GM19397 (cell line): ENCODE results near the gene TSHZ3.

ENCODE experiments used
- ATAC-seq: cut with Tn5 transposase; IDR thresholded peaks from one replicate; pipeline ENCODE4 v1.9.1; 2021; ENCODE audit warnings: mild to moderate bottlenecking, moderate library complexity; ENCODE audit not compliant: unreplicated experiment

TSHZ3 gene

DNA sequence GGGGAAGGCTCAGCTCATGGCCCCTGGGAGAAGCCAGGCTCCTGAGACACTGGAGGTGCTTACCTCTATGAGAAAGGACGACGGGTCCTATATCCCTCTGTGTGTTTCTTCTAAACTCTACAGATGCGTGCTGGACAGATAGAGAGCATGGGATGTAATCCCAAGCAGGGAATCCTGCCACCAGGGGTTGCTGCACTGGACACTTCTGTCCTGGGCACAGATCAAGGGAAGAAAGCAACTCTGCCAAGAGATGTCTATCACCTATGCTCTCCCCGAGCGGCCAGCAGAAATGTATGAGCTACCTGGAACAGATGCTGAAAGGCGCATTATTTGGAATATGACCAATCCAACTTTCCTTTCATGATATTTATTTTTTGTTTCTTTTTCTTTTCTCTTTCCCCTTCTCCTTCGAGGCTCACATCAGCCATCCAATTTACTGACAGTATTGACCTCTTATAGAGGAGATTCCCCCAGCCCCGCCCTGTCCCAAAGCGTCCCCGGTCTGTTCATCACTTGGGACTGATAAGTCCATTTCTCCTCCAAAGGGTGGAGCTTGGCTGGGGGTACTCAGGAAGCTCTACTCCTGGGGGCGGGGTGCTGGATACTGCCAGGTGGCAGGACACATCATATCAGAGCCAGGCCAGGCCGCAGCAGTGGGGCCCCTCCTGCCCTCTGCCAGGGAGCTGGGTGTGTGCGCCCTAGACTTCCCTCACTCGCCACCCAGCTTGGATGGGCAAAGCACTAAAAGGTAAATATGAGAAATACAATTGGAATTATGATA is 34.2 kb downstream of the TSHZ3 start:
- ATAC-seq, result no peak

DNA sequence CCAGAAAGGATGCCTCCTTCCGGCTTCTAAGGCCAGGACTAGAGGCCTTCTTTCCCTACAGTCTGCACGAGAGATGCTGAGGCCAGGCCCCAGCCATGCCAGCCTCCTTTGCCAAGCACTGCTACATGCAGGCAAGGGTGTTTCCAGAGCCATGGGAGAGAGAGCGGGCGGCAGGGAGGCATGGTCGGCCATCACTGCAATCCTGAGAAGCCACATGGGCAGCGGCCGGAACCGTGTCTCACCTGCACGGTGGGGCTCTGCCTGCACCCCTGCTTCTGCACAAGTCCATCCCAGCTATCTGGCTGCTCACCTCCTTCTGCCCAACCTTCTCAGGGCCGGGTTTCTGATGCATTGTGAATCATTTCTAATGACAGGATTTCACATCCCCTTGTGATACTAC is 35.1 kb downstream of the TSHZ3 start:
- no peak for ATAC-seq

- no peak for ATAC-seq
Measured at GRCh38 chr19:31313291-31314030, 35.8 kb downstream of the TSHZ3 start.

GRCh38 chr19:31312677-31313244 is 36.5 kb downstream of the TSHZ3 start:
- no peak for ATAC-seq

DNA sequence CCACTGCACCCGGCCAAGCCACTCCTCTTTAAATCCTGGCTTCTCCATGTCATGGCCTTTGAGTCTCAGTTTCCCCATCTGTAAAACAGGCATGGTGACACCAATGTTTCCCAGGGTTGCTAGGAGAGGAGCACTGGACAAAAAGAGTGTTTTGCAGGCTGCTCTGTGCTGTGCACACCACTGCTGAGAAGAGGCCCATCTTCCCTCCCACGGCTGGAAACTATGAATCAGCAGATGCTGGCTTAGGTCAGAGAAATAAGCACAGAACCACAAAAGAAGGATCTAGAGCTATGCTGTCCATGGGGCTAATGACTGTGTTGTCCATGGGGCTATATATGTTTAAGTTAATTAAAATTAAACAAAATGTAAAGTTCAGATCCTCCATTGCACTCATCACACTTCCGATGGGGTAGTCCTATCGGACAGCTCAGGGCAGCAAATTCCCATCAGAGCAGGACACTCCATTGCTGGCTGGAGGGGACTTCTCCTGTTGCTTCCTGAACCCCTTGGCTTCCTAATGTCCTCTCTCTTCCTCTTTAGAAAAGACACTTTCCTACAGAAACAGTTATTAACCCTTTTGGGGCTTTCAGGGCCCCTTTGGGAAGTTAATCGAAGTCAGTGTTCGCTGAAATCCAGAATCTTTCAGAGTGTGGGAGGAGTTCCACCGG is 37.1 kb downstream of the TSHZ3 start:
- no peak for ATAC-seq

- ATAC-seq, result no peak
Measured at GRCh38 chr19:31310432-31311133, 38.7 kb downstream of the TSHZ3 start.

DNA sequence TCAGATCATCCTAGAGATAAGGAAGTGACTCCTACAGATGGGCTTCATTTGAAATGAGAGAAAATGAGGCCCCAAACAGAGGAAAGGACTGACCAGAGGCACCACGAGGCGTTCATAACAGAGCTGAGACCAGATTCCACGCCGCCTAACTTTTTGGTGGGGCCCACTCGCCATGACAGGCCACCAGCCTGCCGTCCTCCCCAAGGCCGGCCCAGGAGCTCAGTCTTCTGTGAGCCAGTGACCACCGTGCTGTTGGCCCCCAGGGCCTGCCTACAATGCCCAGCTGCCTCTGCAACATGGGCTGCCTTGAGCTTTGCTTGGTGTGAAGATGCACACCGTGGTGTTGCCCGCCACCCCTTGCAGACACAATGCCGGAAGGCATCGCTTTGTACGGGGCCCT is 40.5 kb downstream of the TSHZ3 start:
- no peak for ATAC-seq

DNA sequence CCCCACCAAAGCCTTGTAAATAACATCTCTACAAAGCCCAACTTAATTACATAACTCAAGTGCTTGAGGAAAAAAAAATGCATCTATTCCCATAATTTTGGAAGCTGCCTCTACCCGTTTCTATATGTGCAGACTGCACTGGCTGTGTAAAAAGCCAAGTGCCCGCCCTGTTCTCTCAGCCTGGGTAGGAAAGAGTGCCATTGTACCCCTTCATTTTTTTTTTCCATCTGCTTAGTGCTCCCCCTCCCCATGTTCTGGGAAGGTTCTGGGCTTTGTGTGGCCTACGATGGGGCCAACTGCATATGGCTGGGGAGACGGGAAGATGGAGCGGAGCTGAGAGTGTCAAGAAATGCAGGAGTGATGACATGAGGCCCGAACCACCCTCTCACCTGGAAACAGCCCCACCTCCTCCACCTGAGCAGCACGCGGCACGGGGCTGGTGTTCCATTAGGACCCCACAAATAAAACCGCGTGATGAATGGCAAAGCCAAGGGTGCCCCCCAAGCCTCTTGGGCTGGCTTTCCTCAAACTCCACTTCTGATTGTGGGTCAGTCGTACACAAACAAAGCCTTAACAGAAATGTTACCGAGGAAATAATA is 42.1 kb downstream of the TSHZ3 start:
- no peak for ATAC-seq

DNA sequence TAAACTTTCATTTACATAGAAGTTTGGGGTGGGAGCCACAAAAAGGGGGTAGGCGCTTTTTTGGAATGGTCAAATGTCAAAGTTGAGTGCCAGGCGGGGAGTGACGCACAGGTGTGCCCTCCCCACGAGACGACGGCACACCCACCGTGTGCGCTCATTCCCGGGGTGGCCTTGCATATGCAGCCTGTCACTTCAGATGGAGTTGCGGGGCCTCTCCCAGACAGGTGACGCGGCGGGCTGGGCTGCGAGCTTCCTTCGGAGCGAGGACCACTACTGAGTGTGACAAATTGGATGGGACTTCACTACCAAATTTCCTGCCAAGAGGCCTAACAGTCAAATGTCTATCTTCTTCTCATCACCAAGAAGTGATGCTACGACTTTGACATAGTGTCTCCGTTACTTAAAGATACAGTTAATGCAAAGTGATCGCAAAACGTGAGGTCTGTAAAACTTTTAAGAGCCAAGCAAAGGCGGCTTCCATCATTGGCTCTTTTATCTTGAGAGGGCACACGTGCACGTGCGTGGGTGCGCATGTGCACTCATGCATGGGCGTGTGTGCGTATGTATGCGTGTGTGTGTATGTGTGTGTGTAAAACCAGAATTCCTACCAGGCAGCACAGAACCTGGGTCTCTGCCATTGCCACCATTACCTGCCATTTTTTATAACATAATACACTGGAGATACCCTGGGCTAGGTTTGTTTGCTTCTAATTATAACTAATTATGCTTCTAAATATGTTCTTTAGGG is 43.1 kb downstream of the TSHZ3 start:
- no peak for ATAC-seq

DNA sequence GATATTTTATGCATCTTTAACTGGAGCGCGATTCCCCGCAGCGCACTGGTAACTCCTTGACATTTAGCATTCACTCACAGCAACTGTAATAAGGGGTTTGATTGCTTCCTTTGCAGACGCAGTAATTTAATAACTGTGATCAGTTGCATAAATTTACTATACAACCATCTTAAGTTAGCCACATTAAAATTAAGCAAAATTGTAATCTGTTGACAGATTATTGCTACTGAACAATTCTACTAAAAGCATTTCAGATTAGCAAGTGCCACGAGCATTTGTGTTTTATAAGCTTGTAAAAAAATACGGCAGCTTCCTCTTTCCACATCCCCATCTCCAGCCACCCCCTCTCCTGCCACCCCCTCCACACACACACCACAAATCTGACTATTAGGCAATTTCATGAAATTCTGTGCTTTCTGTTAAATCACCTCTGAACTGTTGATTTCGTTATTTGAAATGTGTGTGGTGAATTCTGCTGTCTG is 44.4 kb downstream of the TSHZ3 start:
- no peak for ATAC-seq

- no peak for ATAC-seq
Measured at GRCh38 chr19:31303262-31303815, 45.9 kb downstream of the TSHZ3 start.

- ATAC-seq, result no peak
Measured at GRCh38 chr19:31301306-31301980, 47.8 kb downstream of the TSHZ3 start.

DNA sequence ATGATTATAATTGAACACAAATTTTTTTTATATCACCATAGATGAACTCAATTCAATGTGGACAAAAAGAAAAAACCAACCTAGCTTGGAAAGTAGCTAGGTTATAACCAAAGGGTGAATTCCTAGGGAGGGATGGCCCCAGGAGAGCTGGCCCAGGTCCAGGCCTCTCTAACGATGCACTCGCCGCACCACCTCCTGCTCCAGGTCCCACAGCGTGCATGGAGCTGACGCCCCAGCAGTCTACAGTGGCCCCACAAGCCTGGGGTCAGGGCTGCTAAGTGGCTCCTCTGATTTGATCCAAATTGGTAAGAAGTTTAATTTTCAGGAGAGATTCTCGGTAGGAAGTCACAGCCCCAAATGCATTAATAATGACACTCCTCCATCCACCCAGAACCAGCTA is 48.8 kb downstream of the TSHZ3 start:
- no peak for ATAC-seq

GRCh38 chr19:31299665-31300064 is 49.6 kb downstream of the TSHZ3 start:
- ATAC-seq, result no peak

- no peak for ATAC-seq
Measured at GRCh38 chr19:31297991-31298390, 51.2 kb downstream of the TSHZ3 start.

DNA sequence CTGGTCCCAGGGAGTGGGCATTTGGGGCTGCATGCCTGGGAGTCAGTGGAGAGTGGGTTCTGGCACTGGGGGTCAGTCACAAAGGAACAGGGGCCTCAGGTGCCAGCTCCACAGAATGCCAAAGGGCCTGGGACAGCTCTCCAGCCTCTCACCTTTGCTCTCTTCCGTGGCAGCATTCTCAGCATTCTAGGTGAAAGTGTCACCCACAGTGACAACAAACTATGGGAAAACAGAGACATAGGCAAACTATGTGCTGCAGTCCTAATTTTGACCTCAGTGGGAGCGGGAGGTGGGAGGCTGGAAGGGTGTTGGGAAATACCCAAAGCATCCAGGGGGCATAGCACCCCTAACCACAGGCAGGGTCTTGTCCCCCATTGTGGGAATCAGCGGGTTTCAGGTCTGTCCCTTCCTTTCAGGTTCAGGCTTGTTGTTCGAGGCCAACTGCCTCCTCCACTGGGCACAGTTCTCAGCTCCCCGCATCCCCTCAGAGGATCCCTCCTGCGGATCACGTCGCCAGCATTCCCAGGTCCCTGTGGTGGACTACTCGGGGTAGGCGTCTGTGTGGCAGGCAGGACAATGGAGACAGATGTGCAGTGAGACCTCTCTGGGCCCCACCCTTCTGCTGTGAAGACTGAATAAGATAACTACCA is 52.4 kb downstream of the TSHZ3 start:
- ATAC-seq, result no peak

GRCh38 chr19:31294189-31294588 is 55.0 kb downstream of the TSHZ3 start:
- no peak for ATAC-seq

DNA sequence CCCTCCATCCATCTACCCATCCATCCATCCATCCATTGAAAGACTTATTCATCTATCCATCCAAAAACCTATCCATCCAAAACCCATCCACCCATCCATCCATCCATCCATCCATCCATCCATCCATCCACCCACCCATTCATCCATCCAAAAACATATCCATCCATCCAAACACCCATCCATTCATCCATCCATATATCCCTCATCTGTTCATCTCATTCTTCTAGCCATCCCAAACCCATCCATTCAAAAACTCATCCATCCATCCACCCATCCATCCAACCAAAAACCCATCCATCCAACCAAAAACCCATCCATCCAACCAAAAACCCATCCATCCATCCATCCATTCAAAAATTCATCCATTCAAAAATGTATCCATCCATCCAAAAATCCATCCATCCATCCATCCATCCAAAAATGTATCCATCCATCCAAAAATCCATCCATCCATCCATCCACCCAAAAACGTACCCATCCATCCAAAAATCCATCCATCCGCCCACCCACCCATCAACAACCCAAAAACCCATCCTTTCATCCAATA is 56.5 kb downstream of the TSHZ3 start:
- ATAC-seq, result no peak
